ENCODE results near the gene DOCK6.

The DOCK6 gene

DNA sequence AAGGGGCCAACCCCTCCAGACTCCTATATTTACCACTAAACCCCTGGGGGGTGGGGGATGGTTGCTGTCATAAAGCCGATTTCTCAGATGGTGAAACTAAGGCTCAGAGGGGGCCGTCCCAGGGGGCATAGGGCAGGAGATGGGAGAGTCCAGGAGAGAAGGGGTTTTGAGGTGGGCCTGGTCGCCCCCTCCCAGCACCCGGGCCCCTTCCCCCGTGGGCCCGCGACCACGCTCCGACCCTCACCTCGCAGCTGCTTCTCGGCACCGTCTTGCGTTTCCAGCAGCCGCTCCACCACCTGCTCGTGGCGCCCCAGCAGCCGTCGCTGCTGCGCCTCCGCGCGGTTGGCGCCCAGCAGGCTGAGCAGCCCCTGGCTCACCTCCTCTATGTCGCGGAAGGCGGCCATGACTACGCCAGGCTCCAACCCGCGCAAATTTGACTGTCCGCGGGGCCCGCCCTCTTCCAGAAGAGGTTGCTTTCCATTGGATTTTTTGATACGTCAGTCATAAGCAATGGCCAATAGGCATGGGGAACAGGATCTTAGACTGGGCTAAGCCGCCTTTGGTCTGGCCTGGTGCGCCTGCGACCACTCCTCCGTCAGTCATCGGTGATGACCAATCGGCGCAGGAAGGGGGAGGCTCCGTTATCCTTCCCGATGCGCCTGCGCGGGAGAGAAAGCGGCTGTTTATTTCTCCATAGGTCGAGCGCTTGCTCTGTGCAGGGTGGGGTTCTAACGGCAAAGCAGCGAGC, 106.8 kb downstream of the DOCK6 start, which contains the start of gene SPC24:
SPC24 (minus strand) TSS at position 410 of the 748 bp plus-strand sequence; CDS start at position 404, 6 bp downstream.
- ChIA-PET POLR2A (interaction anchor here (1.0 to 3.8 kb wide), 8 partner anchors 8 to 67 kb away, joined by 3 to 26 read pairs (median 5); no protein-coding TSS in a partner anchor), CTCF (no interaction called here)
- peak; percentile 84 for TF ChIP-seq FOXK2 (IDR thresholded peaks at IDR 0.05)
- TF ChIP-seq ZNF384 (IDR thresholded peaks at IDR 0.05), result no peak
- TF ChIP-seq NFRKB (IDR thresholded peaks at IDR 0.05), result peak; percentile 54; the same call in 1 of the 2 replicates
- peak; percentile 69 for TF ChIP-seq L3MBTL2 (conservative IDR thresholded peaks at IDR 0.05)
- TF ChIP-seq TARDBP (IDR thresholded peaks at IDR 0.05), result no peak
- no peak for TF ChIP-seq HDGF (IDR thresholded peaks at IDR 0.05; ENCODE audit: borderline replicate concordance)
- TF ChIP-seq BHLHE40 (IDR thresholded peaks at IDR 0.05; ENCODE audit: borderline replicate concordance), result no peak
- no peak for TF ChIP-seq FOXM1 (IDR thresholded peaks at IDR 0.05; ENCODE audit: borderline replicate concordance)
- no peak for TF ChIP-seq CTBP1 (IDR thresholded peaks at IDR 0.05; ENCODE audit: borderline replicate concordance)
- no peak for TF ChIP-seq ARNT (IDR thresholded peaks at IDR 0.05)
- TF ChIP-seq SUZ12 (IDR thresholded peaks at IDR 0.05), result no peak
- no peak for TF ChIP-seq LEF1 (IDR thresholded peaks at IDR 0.05; ENCODE audit: borderline replicate concordance)
- peak; percentile 100 for TF ChIP-seq PKNOX1 (IDR thresholded peaks at IDR 0.05)
- TF ChIP-seq ELF4 (IDR thresholded peaks at IDR 0.05), result peak; percentile 63
- TF ChIP-seq SP1 (IDR thresholded peaks at IDR 0.05), result no peak
- no peak for TF ChIP-seq FOXA1 (IDR thresholded peaks at IDR 0.05)
- DNase-seq (ENCODE audit: extremely low spot score), result peak; percentile 100

DNA sequence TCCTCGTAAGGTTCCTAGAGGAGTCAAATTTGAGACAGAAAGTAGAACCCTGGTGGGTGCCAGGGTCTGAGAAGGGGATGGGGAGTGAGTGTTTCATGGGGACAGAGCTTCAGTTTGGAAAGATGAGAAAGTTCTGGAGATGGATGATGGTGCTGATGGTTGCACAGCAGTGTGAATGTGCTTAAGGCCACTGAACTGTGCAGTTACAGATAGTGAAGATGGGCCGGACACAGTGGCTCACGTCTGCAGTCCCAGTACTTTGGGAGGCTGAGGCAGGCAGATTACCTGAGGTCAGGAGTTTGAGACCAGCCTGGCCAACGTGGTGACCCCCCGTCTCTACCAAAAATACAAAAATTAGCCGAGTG, 107.7 kb downstream of the DOCK6 start:
- TF ChIP-seq TARDBP (IDR thresholded peaks at IDR 0.05) (no peak), SUZ12 (IDR thresholded peaks at IDR 0.05) (no peak), CTBP1 (IDR thresholded peaks at IDR 0.05; ENCODE audit: borderline replicate concordance) (no peak), BHLHE40 (IDR thresholded peaks at IDR 0.05; ENCODE audit: borderline replicate concordance) (no peak), NFRKB (IDR thresholded peaks at IDR 0.05) (no peak), FOXM1 (IDR thresholded peaks at IDR 0.05; ENCODE audit: borderline replicate concordance) (no peak), FOXA1 (IDR thresholded peaks at IDR 0.05) (no peak), PKNOX1 (IDR thresholded peaks at IDR 0.05) (no peak), HDGF (IDR thresholded peaks at IDR 0.05; ENCODE audit: borderline replicate concordance) (no peak), LEF1 (IDR thresholded peaks at IDR 0.05; ENCODE audit: borderline replicate concordance) (no peak), ARNT (IDR thresholded peaks at IDR 0.05) (no peak), FOXK2 (IDR thresholded peaks at IDR 0.05) (no peak), ZNF384 (IDR thresholded peaks at IDR 0.05) (no peak), L3MBTL2 (conservative IDR thresholded peaks at IDR 0.05) (no peak), ELF4 (IDR thresholded peaks at IDR 0.05) (no peak), SP1 (IDR thresholded peaks at IDR 0.05) (no peak)
- ChIA-PET POLR2A (interaction anchor here (0.6 to 3.8 kb wide), 5 partner anchors 9 to 32 kb away, joined by 3 to 26 read pairs (median 5); no protein-coding TSS in a partner anchor), CTCF (no interaction called here)
- DNase-seq (ENCODE audit: extremely low spot score), result no peak

DNA sequence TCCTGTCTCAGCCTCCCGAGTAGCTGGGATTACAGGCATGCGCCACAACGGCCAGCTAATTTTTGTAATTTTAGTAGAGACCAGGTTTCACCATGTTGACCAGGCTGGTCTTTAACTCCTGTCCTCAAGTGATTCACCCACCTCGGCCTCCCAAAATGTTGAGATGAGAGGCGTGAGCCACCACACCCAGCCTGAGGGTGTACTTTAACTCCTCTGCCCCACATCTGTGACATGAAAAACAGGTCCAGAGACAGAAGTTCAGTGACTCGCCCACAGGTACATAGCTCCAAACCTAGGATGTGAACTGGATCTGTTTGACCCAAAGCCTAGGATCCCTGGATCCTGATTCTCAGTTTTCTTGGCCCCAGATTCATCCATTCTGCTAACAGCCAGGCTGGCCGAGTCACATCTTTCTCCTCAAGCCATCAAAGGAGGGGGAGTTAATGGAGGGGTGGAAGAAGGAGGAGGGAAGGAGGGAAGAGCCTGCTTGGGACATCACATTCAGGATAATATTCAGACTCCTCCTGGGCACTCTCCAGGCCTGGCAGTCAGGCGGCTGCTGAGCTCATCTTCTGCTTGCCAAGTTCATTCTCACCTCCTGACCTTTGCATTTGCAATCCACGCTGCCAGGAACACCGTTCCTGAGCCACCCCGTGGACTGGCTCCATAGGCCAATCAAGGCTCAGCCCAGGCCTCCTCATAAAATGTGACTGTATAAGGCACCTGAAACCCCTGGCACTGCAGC, 109.8 kb downstream of the DOCK6 start:
- POLR2A ChIA-PET, result interaction anchor here (1.5 kb wide), 1 partner anchor 45 kb away, joined by 4 read pairs; no protein-coding TSS in a partner anchor
- TF ChIP-seq LEF1 (IDR thresholded peaks at IDR 0.05; ENCODE audit: borderline replicate concordance) (no peak), ZNF384 (IDR thresholded peaks at IDR 0.05) (no peak), SUZ12 (IDR thresholded peaks at IDR 0.05) (no peak), PKNOX1 (IDR thresholded peaks at IDR 0.05) (no peak), SP1 (IDR thresholded peaks at IDR 0.05) (no peak), L3MBTL2 (conservative IDR thresholded peaks at IDR 0.05) (no peak), NFRKB (IDR thresholded peaks at IDR 0.05) (no peak), FOXM1 (IDR thresholded peaks at IDR 0.05; ENCODE audit: borderline replicate concordance) (no peak), TARDBP (IDR thresholded peaks at IDR 0.05) (no peak), CTBP1 (IDR thresholded peaks at IDR 0.05; ENCODE audit: borderline replicate concordance) (no peak)
- DNase-seq (ENCODE audit: extremely low spot score), result no peak
- CTCF ChIA-PET, result no interaction called here

DNA sequence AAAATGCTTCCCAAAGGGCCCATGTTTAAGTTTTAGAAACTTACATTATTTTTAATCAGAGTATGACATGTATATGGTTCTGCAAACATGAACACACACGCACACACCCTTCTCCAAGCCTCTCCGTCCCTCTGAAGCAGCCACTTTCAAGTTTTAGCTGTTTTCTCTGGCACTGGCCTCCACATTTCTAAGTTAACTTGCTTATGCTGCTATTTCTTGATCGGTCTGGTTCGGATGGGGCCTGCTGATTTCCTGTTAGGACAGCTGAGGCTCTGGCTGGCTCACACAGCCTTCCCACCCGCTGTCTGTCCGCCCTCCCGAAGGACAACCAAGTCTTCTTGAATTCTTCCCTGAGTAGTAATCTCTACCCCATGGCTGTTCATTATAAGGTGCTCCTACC, 111.1 kb downstream of the DOCK6 start:
- POLR2A ChIA-PET, result no interaction called here

More for the DNA sequence above, 111.1 kb downstream of the DOCK6 start:
- CTCF ChIA-PET, result no interaction called here
- no peak for DNase-seq (ENCODE audit: extremely low spot score)
- TF ChIP-seq LEF1 (IDR thresholded peaks at IDR 0.05; ENCODE audit: borderline replicate concordance) (no peak), PKNOX1 (IDR thresholded peaks at IDR 0.05) (no peak), FOXM1 (IDR thresholded peaks at IDR 0.05; ENCODE audit: borderline replicate concordance) (no peak), HDGF (IDR thresholded peaks at IDR 0.05; ENCODE audit: borderline replicate concordance) (no peak), ELF4 (IDR thresholded peaks at IDR 0.05) (no peak), ZNF384 (IDR thresholded peaks at IDR 0.05) (no peak), SUZ12 (IDR thresholded peaks at IDR 0.05) (no peak), CTBP1 (IDR thresholded peaks at IDR 0.05; ENCODE audit: borderline replicate concordance) (no peak), FOXK2 (IDR thresholded peaks at IDR 0.05) (no peak), NFRKB (IDR thresholded peaks at IDR 0.05) (no peak), BHLHE40 (IDR thresholded peaks at IDR 0.05; ENCODE audit: borderline replicate concordance) (no peak), FOXA1 (IDR thresholded peaks at IDR 0.05) (no peak), L3MBTL2 (conservative IDR thresholded peaks at IDR 0.05) (no peak), TARDBP (IDR thresholded peaks at IDR 0.05) (no peak), SP1 (IDR thresholded peaks at IDR 0.05) (no peak), ARNT (IDR thresholded peaks at IDR 0.05) (no peak)

Measured in HEK293T (cell line).